Measurements from ENCODE around the gene TRAF3. TPM values are rescaled to one million over a fixed set of nuclear protein-coding genes. Genes with fewer than 3 reads are reported as not detected.

The TRAF3 gene
- total RNA-seq, 1 donor from 2014 or later, result 5.7 TPM

DNA sequence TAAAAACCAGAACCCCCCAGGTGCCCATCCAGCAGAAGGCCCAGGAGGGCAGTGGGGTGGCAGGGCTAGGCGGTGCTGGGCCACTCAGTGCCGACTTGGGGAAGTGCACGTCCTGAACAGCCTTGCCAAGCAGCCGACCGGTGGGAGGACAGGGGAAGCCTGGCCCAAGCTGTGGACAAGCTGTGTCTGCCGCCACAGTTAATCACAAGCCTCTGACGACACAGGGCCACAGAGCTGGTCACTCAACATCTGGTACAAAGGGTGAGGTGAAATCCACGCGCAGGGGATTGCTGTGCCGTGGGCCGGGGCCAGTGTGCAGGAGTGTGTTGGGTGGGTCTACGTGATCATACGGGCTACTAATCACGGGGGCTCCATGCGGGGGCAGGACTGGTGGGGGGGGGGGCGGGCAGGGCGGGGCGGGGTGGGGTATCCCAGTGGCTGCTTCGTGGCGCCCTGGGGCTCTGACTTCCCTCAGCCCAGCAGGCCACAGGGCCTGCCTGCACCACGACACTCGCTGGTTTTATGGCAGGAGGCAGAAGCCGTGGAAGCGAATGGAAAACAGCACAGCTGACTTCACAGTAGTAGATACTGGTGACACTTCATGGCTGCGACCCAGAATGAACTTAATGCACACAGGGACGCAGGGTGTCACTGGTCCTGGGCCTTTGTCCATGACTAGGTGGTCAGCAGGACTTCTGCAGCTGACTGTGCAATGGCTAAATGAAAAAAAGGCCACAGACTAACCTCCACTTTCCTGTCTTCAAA lies 155.4 kb downstream of the TRAF3 start:
- H3K36me3 ChIP-seq (ENCODE audit: control insufficient read depth in 3 of 3, insufficient read depth in 3 of 3, low read length in 3 of 3), result peaks cover 19 to 24% (median 22%) of the 10 kb centered on the region in 3 donors
- no peaks in the 10 kb centered on the region for H3K9me3 ChIP-seq (ENCODE audit: control insufficient read depth in 3 of 3, low read length in 3 of 3)
- peaks cover 22 to 29% (median 29%) of the 10 kb centered on the region in 3 donors for H3K27me3 ChIP-seq (ENCODE audit: control insufficient read depth in 3 of 3, insufficient read depth in 3 of 3, low read length in 3 of 3)
- H3K4me1 ChIP-seq (ENCODE audit: control insufficient read depth in 3 of 3, insufficient read depth in 3 of 3, low read length in 3 of 3), result peaks cover 13 to 20% (median 15%) of the 10 kb centered on the region in 3 donors
- H3K27ac ChIP-seq (ENCODE audit: low read depth, low read length), result no peak overlapping the region
- no peak overlapping the region for H3K4me3 ChIP-seq (ENCODE audit: low read length in 3 of 3)
- no peak overlapping the region for H3K9ac ChIP-seq (ENCODE audit: low read depth in 1 of 3, low read length in 3 of 3)

DNA sequence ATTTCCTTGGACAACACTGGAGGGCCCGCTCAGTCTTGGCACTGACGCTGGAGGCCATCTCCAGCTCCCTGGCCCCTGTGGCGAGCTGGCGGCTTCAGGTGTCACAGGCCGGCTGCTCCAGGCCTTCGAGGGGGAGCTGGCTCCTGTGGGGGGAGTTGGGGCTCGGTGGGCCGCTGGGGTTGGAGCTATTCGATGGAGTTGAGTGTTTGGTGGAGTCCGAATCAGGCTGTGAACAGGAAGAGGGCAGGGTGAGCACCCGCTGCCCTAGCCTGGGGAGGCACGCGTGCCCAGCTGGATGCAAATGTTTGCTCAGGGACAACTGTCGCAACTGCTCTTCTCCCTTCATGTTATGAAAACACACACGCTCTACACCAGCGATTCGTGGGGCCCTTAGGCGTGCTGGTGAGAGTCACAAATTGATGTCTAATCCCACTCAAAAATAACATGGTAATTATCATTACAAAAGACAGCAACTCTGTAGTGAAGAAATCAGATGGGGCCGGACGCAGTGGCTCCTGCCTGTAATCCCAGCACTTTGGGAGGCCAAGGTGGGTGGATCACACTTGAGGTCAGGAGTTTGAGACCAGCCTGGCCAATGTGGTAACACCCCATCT lies 156.5 kb downstream of the TRAF3 start:
- no peak overlapping the region for H3K4me3 ChIP-seq (ENCODE audit: low read length in 3 of 3)
- peaks cover 27 to 31% (median 28%) of the 10 kb centered on the region in 3 donors for H3K36me3 ChIP-seq (ENCODE audit: control insufficient read depth in 3 of 3, insufficient read depth in 3 of 3, low read length in 3 of 3)
- H3K4me1 ChIP-seq (ENCODE audit: control insufficient read depth in 3 of 3, insufficient read depth in 3 of 3, low read length in 3 of 3), result peaks cover 12% of the 10 kb centered on the region in 3 donors
- peaks cover 12 to 21% (median 19%) of the 10 kb centered on the region in 3 donors for H3K27me3 ChIP-seq (ENCODE audit: control insufficient read depth in 3 of 3, insufficient read depth in 3 of 3, low read length in 3 of 3)
- no peak overlapping the region for H3K9ac ChIP-seq (ENCODE audit: low read depth in 1 of 3, low read length in 3 of 3)
- H3K9me3 ChIP-seq (ENCODE audit: control insufficient read depth in 3 of 3, low read length in 3 of 3), result no peaks in the 10 kb centered on the region
- no peak overlapping the region for H3K27ac ChIP-seq (ENCODE audit: low read depth, low read length)

DNA sequence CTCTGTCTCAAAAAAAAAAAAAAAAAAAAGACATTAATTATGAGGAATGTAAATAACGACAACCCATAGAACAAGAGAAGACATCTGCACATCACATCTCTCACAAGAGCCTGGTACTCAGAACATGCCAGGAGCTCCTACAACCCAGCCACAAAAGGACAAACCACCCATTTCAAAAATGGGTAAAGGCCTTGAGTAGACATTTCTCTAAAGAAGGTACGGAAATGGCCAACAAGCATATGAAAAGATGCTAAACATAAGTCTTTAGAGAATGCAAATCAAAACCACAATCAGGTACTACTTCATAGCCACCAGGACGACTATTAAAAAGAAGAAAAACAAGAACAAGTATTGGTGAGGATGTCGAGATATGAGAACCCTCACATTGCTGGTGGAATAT lies 158.5 kb downstream of the TRAF3 start:
- no peak overlapping the region for H3K4me3 ChIP-seq (ENCODE audit: low read length in 3 of 3)
- no peak overlapping the region for H3K27ac ChIP-seq (ENCODE audit: low read depth, low read length)
- H3K9me3 ChIP-seq (ENCODE audit: control insufficient read depth in 3 of 3, low read length in 3 of 3), result no peaks in the 10 kb centered on the region
- H3K36me3 ChIP-seq (ENCODE audit: control insufficient read depth in 3 of 3, insufficient read depth in 3 of 3, low read length in 3 of 3), result peaks cover 44% of the 10 kb centered on the region in 3 donors
- H3K27me3 ChIP-seq (ENCODE audit: control insufficient read depth in 3 of 3, insufficient read depth in 3 of 3, low read length in 3 of 3), result peaks cover 0 to 4% (median under 1%) of the 10 kb centered on the region in 3 donors
- no peak overlapping the region for H3K9ac ChIP-seq (ENCODE audit: low read depth in 1 of 3, low read length in 3 of 3)
- no peaks in the 10 kb centered on the region for H3K4me1 ChIP-seq (ENCODE audit: control insufficient read depth in 3 of 3, insufficient read depth in 3 of 3, low read length in 3 of 3)

GRCh38 chr14:102937331-102938175 lies 160.3 kb downstream of the TRAF3 start:
- no peaks in the 10 kb centered on the region for H3K4me1 ChIP-seq (ENCODE audit: control insufficient read depth in 3 of 3, insufficient read depth in 3 of 3, low read length in 3 of 3)
- no peak overlapping the region for H3K27ac ChIP-seq (ENCODE audit: low read depth, low read length)
- H3K9ac ChIP-seq (ENCODE audit: low read depth in 1 of 3, low read length in 3 of 3), result no peak overlapping the region
- no peak overlapping the region for H3K4me3 ChIP-seq (ENCODE audit: low read length in 3 of 3)
- H3K27me3 ChIP-seq (ENCODE audit: control insufficient read depth in 3 of 3, insufficient read depth in 3 of 3, low read length in 3 of 3), result no peaks in the 10 kb centered on the region
- peaks cover 54 to 61% (median 58%) of the 10 kb centered on the region in 3 donors for H3K36me3 ChIP-seq (ENCODE audit: control insufficient read depth in 3 of 3, insufficient read depth in 3 of 3, low read length in 3 of 3)
- H3K9me3 ChIP-seq (ENCODE audit: control insufficient read depth in 3 of 3, low read length in 3 of 3), result no peaks in the 10 kb centered on the region

DNA sequence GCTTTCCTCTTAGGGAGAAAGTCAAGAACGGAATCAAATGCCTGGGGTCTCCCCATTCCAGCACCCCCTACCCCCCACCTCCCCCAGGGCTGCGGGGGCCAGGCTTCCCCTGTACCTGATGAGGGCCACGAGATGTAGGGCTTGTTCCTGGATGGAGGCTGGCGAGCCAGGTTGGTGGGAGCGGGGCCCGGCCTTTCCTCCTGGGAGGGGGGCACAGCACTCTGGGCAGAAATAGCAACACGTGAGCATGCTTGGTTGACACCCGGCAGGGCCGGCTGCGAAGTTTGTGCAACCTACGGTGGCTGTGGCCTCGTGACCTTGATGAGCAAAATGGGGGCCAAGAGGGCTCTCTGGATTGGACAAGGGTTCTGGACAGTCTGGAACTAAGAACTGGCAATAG lies 160.9 kb downstream of the TRAF3 start:
- Histone ChIP-seq H3K27me3 (ENCODE audit: control insufficient read depth in 3 of 3, insufficient read depth in 3 of 3, low read length in 3 of 3) (no peaks in the 10 kb centered on the region), H3K4me1 (ENCODE audit: control insufficient read depth in 3 of 3, insufficient read depth in 3 of 3, low read length in 3 of 3) (no peaks in the 10 kb centered on the region), H3K9me3 (ENCODE audit: control insufficient read depth in 3 of 3, low read length in 3 of 3) (no peaks in the 10 kb centered on the region), H3K36me3 (ENCODE audit: control insufficient read depth in 3 of 3, insufficient read depth in 3 of 3, low read length in 3 of 3) (peaks cover 52 to 59% (median 57%) of the 10 kb centered on the region in 3 donors), H3K9ac (ENCODE audit: low read depth in 1 of 3, low read length in 3 of 3) (no peak overlapping the region), H3K27ac (ENCODE audit: low read depth, low read length) (no peak overlapping the region), H3K4me3 (ENCODE audit: low read length in 3 of 3) (no peak overlapping the region)

GRCh38 chr14:102939329-102939728 lies 162.1 kb downstream of the TRAF3 start:
- Histone ChIP-seq H3K27ac (ENCODE audit: low read depth, low read length) (no peak overlapping the region), H3K9ac (ENCODE audit: low read depth in 1 of 3, low read length in 3 of 3) (no peak overlapping the region), H3K9me3 (ENCODE audit: control insufficient read depth in 3 of 3, low read length in 3 of 3) (no peaks in the 10 kb centered on the region), H3K4me1 (ENCODE audit: control insufficient read depth in 3 of 3, insufficient read depth in 3 of 3, low read length in 3 of 3) (no peaks in the 10 kb centered on the region), H3K36me3 (ENCODE audit: control insufficient read depth in 3 of 3, insufficient read depth in 3 of 3, low read length in 3 of 3) (peaks cover 57 to 67% (median 67%) of the 10 kb centered on the region in 3 donors), H3K27me3 (ENCODE audit: control insufficient read depth in 3 of 3, insufficient read depth in 3 of 3, low read length in 3 of 3) (no peaks in the 10 kb centered on the region), H3K4me3 (ENCODE audit: low read length in 3 of 3) (no peak overlapping the region)

DNA sequence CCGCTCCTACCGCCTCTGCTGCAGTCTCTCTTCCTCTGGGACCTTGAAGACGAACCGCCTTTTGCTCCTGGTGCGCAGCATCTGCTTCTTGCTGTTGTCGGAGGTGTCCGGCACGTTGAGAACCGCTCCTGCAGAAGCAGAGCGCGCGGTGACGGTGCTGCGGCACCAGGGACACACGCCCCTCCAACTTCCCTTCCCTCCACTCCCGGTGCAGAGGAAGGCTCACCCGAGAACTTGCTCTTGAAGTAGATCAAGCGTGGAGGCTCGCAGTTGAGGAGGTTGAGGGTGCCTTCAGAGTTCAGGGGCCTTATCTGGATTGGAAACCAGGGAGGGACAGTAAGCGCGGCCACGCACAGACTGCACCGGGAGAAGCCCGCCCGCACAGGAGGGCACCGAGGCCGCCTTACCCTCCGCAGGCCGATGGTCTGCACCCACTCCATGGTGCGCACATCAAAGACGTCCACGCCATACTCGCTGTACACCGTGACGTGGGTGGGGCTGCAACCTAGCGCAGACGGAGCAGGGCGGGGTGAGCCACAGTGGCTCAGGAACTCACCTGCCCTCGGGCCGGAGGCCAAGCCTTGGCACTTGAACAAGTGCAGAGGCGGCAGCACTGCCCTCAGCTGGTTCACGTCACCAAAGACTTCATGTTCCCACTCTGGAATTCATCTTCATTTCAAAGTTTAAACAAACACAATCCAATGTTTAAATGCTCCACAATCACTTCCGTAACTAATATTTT lies 162.7 kb downstream of the TRAF3 start:
- Histone ChIP-seq H3K27ac (ENCODE audit: low read depth, low read length) (no peak overlapping the region), H3K9me3 (ENCODE audit: control insufficient read depth in 3 of 3, low read length in 3 of 3) (no peaks in the 10 kb centered on the region), H3K27me3 (ENCODE audit: control insufficient read depth in 3 of 3, insufficient read depth in 3 of 3, low read length in 3 of 3) (no peaks in the 10 kb centered on the region), H3K9ac (ENCODE audit: low read depth in 1 of 3, low read length in 3 of 3) (no peak overlapping the region), H3K4me1 (ENCODE audit: control insufficient read depth in 3 of 3, insufficient read depth in 3 of 3, low read length in 3 of 3) (no peaks in the 10 kb centered on the region), H3K4me3 (ENCODE audit: low read length in 3 of 3) (no peak overlapping the region), H3K36me3 (ENCODE audit: control insufficient read depth in 3 of 3, insufficient read depth in 3 of 3, low read length in 3 of 3) (peaks cover 64 to 74% (median 71%) of the 10 kb centered on the region in 3 donors)

DNA sequence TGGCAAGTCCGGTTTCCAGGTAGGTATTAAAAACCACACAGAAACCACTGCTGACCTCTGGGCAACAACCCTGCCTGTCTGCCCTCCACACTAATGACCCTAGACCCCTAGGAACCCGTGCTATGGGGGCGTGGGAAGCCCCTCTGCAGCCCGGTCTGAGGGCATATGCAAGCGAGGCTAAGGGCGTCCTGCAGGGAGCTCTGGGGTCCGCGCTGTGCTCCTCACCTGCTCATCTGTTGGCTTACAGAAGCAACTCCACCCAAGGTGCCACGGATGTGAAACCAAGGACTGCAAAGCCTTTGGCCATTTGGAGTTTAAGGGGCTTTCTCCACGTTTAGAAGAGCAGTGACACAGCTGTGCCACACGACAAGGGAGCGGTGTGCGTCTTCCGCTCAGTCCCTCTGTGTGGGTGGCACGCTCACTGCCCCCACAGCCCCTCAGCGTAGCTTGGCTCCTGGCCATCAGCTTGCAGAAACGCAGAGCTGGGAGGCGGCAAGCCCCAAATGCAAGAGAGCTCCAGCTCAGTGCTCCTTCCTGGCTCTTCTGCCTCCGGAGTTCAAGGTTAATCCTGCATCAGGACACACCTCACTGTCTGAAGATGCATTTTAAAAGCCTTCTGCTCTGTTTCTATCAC lies 163.6 kb downstream of the TRAF3 start:
- H3K9ac ChIP-seq (ENCODE audit: low read depth in 1 of 3, low read length in 3 of 3), result no peak overlapping the region
- H3K9me3 ChIP-seq (ENCODE audit: control insufficient read depth in 3 of 3, low read length in 3 of 3), result no peaks in the 10 kb centered on the region
- no peak overlapping the region for H3K27ac ChIP-seq (ENCODE audit: low read depth, low read length)
- no peaks in the 10 kb centered on the region for H3K27me3 ChIP-seq (ENCODE audit: control insufficient read depth in 3 of 3, insufficient read depth in 3 of 3, low read length in 3 of 3)
- H3K4me1 ChIP-seq (ENCODE audit: control insufficient read depth in 3 of 3, insufficient read depth in 3 of 3, low read length in 3 of 3), result no peaks in the 10 kb centered on the region
- H3K36me3 ChIP-seq (ENCODE audit: control insufficient read depth in 3 of 3, insufficient read depth in 3 of 3, low read length in 3 of 3), result peaks cover 72 to 82% (median 79%) of the 10 kb centered on the region in 3 donors
- no peak overlapping the region for H3K4me3 ChIP-seq (ENCODE audit: low read length in 3 of 3)

- no peak overlapping the region for H3K27ac ChIP-seq (ENCODE audit: low read depth, low read length)
- no peaks in the 10 kb centered on the region for H3K4me1 ChIP-seq (ENCODE audit: control insufficient read depth in 3 of 3, insufficient read depth in 3 of 3, low read length in 3 of 3)
- no peak overlapping the region for H3K9ac ChIP-seq (ENCODE audit: low read depth in 1 of 3, low read length in 3 of 3)
- peaks cover 74 to 87% (median 79%) of the 10 kb centered on the region in 3 donors for H3K36me3 ChIP-seq (ENCODE audit: control insufficient read depth in 3 of 3, insufficient read depth in 3 of 3, low read length in 3 of 3)
- no peaks in the 10 kb centered on the region for H3K9me3 ChIP-seq (ENCODE audit: control insufficient read depth in 3 of 3, low read length in 3 of 3)
- H3K4me3 ChIP-seq (ENCODE audit: low read length in 3 of 3), result no peak overlapping the region
- no peaks in the 10 kb centered on the region for H3K27me3 ChIP-seq (ENCODE audit: control insufficient read depth in 3 of 3, insufficient read depth in 3 of 3, low read length in 3 of 3)
Measured at GRCh38 chr14:102941419-102942011, 164.3 kb downstream of the TRAF3 start.

Data from skeletal muscle tissue (tissue), 4 donors.